OCI-LY7 (cell line): ENCODE measurements around the gene LRRC8D. TPM values are rescaled to one million over a fixed set of nuclear protein-coding genes. Genes with fewer than 3 reads are reported as not detected.

Experiments
- BruUV-seq: library from RNA; stranded (reverse); fragments of 400-500 nt; replicated peaks from 2 replicates; lab custom pipeline; 2021; lab: Mats Ljungman, UMichigan
- CTCF ChIA-PET: fragments of 300-600 bp; sonication (Branson Sonifier 250); formaldehyde crosslinking; loops from one replicate; lab custom pipeline; 2022; ENCODE audit warnings: antibody characterized with exemption; ENCODE audit not compliant: unreplicated experiment; lab: Charles Lee
- POLR2A ChIA-PET: fragments of 300-600 bp; sonication (Branson Sonifier 250); formaldehyde crosslinking; loops from one replicate; lab custom pipeline; 2022; ENCODE audit warnings: antibody characterized with exemption; lab: Charles Lee
- DNase-seq: peaks from one replicate; pipeline ENCODE4 v3.0.0-alpha.2; 2015; ENCODE audit warnings: low spot score
- H2AFZ ChIP-seq: fragments of 200-600 bp; sonication (generic), shearing (Covaris generic); 2 replicates; pipeline ENCODE4 v1.6.1; 2014; ENCODE audit warnings: mild to moderate bottlenecking, antibody characterized with exemption, low read length, moderate library complexity
- H3K27ac ChIP-seq: fragments of 200-600 bp; sonication (generic); 2 replicates; pipeline ENCODE4 v1.5.1; 2014; ENCODE audit warnings: mixed run types, low read depth, mild to moderate bottlenecking, moderate library complexity, low read length, inconsistent platforms; ENCODE audit not compliant: poor library complexity, severe bottlenecking
- H3K36me3 ChIP-seq: fragments of 200-600 bp; sonication (generic); 2 replicates; pipeline ENCODE4 v1.6.1; 2014; ENCODE audit warnings: mild to moderate bottlenecking, antibody characterized with exemption, low read length, moderate library complexity, mixed read lengths; ENCODE audit not compliant: insufficient read depth
- H3K4me1 ChIP-seq: fragments of 200-600 bp; sonication (generic); 2 replicates; pipeline ENCODE4 v1.5.1; 2014; ENCODE audit warnings: mild to moderate bottlenecking, low read length; ENCODE audit not compliant: insufficient read depth, poor library complexity, severe bottlenecking
- H3K4me2 ChIP-seq: fragments of 200-600 bp; sonication (generic); 2 replicates; pipeline ENCODE4 v1.6.1; 2014; ENCODE audit warnings: mild to moderate bottlenecking, low read length
- H3K4me3 ChIP-seq: fragments of 200-600 bp; sonication (generic); 2 replicates; pipeline ENCODE4 v1.5.1; 2014; ENCODE audit warnings: mild to moderate bottlenecking, low read depth, low read length; ENCODE audit not compliant: poor library complexity, severe bottlenecking
- H3K79me2 ChIP-seq: fragments of 200-600 bp; sonication (generic); 2 replicates; pipeline ENCODE4 v1.6.1; 2016; ENCODE audit warnings: low read depth, mild to moderate bottlenecking, low read length, moderate library complexity, mixed read lengths; ENCODE audit not compliant: insufficient read depth
- H3K9me2 ChIP-seq: fragments of 200-600 bp; sonication (generic); 2 replicates; pipeline ENCODE4 v1.6.1; 2016; ENCODE audit warnings: mild to moderate bottlenecking, low read length, mixed read lengths; ENCODE audit not compliant: insufficient read depth
- H3K9me3 ChIP-seq: fragments of 200-600 bp; sonication (generic); 2 replicates; pipeline ENCODE4 v1.6.1; 2014; ENCODE audit warnings: mild to moderate bottlenecking, mixed run types, low read length, mixed read lengths
- H4K20me1 ChIP-seq: fragments of 200-600 bp; sonication (generic); 2 replicates; pipeline ENCODE4 v1.6.1; 2014; ENCODE audit warnings: mild to moderate bottlenecking, antibody characterized with exemption, low read length, moderate library complexity, mixed read lengths; ENCODE audit not compliant: insufficient read depth
- EZH2phosphoT487 ChIP-seq: fragments of 200-600 bp; sonication (generic); IDR thresholded peaks from 2 replicates; pipeline ENCODE4 v1.6.1; 2018; ENCODE audit warnings: low read depth, borderline replicate concordance, mild to moderate bottlenecking, mixed run types, antibody characterized with exemption, low read length, moderate library complexity, mixed read lengths
- intact Hi-C: fragments of 100-400 bp; cut with micrococcal nuclease; formaldehyde crosslinking; loops from one replicate; pipeline ENCODE4 v1.10.0; 2022; ENCODE audit not compliant: unreplicated experiment
- total RNA-seq, 2 experiments: library from RNA; depleted of rRNA in 1 of 2; stranded (reverse); fragments of >200 nt in 1 of 2; shearing (Covaris generic) in 1 of 2; gene quantifications; 2 replicates each; pipeline ENCODE4 v1.2.3, GENCODE V29; 2014 to 2022
- TF ChIP-seq, protein P1 (sequence below): fragments of 200-600 bp; sonication (generic); conservative IDR thresholded peaks from 2 replicates; pipeline ENCODE4 v1.5.1; 2014; ENCODE audit warnings: mild to moderate bottlenecking, antibody characterized with exemption, low read length, moderate library complexity, mixed read lengths

The LRRC8D gene
- total RNA-seq, 2 experiments from 2014 or later: 23.8 to 37.1 TPM

DNA sequence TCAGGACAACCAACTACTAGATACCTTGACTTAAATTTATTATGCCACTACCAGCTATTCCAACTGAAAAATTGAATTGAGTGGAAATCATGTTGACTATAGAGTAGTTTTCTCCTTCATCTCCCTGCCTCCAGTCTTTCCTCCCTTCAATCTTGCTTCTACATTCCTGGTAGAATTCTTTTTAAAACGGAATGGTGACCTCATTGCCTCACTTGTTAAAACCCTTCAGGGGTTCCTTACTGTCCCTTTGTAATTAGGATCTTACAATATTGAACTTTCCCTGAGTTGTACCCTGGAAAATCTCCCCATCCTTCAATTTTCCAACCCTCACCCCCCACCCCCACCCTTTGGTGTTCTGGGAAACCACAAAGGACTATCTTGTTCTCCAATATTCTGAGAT lies 91.2 kb downstream of the LRRC8D start:
- no peak for DNase-seq
- H3K9me2 ChIP-seq: no peaks in the 10 kb centered on the region
- intact Hi-C loops: no loop called here
- TF ChIP-seq EZH2phosphoT487: no peak
- TF ChIP-seq, protein P1, sequence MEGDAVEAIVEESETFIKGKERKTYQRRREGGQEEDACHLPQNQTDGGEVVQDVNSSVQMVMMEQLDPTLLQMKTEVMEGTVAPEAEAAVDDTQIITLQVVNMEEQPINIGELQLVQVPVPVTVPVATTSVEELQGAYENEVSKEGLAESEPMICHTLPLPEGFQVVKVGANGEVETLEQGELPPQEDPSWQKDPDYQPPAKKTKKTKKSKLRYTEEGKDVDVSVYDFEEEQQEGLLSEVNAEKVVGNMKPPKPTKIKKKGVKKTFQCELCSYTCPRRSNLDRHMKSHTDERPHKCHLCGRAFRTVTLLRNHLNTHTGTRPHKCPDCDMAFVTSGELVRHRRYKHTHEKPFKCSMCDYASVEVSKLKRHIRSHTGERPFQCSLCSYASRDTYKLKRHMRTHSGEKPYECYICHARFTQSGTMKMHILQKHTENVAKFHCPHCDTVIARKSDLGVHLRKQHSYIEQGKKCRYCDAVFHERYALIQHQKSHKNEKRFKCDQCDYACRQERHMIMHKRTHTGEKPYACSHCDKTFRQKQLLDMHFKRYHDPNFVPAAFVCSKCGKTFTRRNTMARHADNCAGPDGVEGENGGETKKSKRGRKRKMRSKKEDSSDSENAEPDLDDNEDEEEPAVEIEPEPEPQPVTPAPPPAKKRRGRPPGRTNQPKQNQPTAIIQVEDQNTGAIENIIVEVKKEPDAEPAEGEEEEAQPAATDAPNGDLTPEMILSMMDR: no peak
- peaks cover 27% of the 10 kb centered on the region for H3K4me1 ChIP-seq
- H3K9me3 ChIP-seq: no peaks in the 10 kb centered on the region
- H3K4me2 ChIP-seq: no peak overlapping the region
- no peak overlapping the region for H2AFZ ChIP-seq
- no peak overlapping the region for H3K27ac ChIP-seq
- no peak overlapping the region for H3K4me3 ChIP-seq
- no TSS peak for BruUV-seq
- H4K20me1 ChIP-seq: 0 out of 2 replicates have a peak, but pooled peaks cover 6% of the 10 kb centered on the region
- CTCF ChIA-PET: no interaction called here
- H3K36me3 ChIP-seq: peaks cover 6% of the 10 kb centered on the region; the same call in 1 of the 2 replicates
- POLR2A ChIA-PET: no interaction called here
- peaks cover 7% of the 10 kb centered on the region; the same call in 1 of the 2 replicates for H3K79me2 ChIP-seq

DNA sequence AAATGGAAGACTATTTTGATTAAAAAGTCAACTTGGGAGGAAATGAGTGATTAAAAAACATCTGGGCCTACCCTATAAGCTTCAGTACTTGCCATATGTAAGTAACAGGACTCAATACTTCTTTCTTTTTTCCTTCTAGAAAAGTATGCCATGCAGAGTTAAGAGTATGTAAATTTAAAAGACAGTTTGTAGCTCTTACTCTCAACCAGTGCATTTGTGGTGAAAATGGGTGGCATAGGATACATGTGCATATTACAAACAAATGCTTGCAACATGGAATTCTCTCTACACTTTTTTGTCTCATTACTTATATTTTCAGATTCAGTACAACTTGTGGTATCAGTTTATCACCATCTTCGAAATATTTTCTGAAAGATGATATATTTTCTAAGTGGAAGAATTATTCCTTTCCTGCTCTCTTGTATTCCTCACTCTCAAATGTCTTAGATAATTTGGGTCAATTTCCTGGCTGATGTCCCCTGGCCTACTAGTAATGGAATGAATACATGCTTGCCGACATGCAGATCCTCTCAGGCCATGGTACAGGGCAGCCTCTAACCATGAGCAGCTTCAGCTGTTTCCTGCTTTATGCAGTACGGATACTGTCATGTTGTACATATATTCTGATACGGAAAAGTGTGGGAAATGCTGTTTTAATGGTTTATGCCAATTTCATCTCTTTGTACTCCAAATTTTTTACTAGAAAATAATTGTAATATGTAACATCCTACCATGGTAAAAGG lies 92.7 kb downstream of the LRRC8D start:
- Histone ChIP-seq H3K27ac (no peak overlapping the region), H3K4me1 (peaks cover 13% of the 10 kb centered on the region), H2AFZ (no peak overlapping the region), H3K9me3 (no peaks in the 10 kb centered on the region), H4K20me1 (no peaks in the 10 kb centered on the region), H3K4me3 (no peak overlapping the region), H3K9me2 (no peaks in the 10 kb centered on the region), H3K79me2 (peaks cover 7% of the 10 kb centered on the region; the same call in 1 of the 2 replicates), H3K36me3 (peaks cover under 1% of the 10 kb centered on the region; the same call in 1 of the 2 replicates), H3K4me2 (no peak overlapping the region)
- no peak for DNase-seq
- ChIA-PET POLR2A (no interaction called here), CTCF (no interaction called here)
- TF ChIP-seq, protein P1: no peak
- no peak for TF ChIP-seq EZH2phosphoT487
- no TSS peak for BruUV-seq
- intact Hi-C loops: no loop called here

DNA sequence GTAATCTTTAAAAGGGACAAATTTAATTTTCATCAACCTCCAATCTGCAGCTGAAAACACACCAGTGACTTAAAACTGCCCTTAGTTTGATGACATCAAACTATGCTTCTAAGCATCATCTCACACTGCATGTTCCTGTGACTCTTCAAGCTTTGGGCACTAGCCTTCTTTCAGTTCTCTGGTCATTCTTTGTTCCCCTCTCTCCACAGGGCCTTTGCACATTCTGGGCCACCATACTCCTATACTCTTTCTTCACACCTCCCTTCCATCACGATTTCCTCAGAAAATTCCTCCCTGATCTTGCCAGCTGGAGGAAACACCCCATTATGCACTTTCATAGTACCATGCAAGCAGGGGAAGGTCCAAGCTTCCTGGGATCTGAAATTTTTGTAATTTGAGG lies 96.5 kb downstream of the LRRC8D start:
- Histone ChIP-seq H3K4me1 (peaks cover 7% of the 10 kb centered on the region), H3K4me2 (no peak overlapping the region), H2AFZ (no peak overlapping the region), H3K9me2 (no peaks in the 10 kb centered on the region), H3K27ac (no peak overlapping the region), H3K79me2 (no peaks in the 10 kb centered on the region), H3K4me3 (no peak overlapping the region), H3K9me3 (peaks cover 1% of the 10 kb centered on the region; the same call in 1 of the 2 replicates), H4K20me1 (no peaks in the 10 kb centered on the region), H3K36me3 (peaks cover 5% of the 10 kb centered on the region)
- intact Hi-C loops: no loop called here
- ChIA-PET CTCF (no interaction called here), POLR2A (interaction anchor here (0.6 to 1.2 kb wide), 4 partner anchors 15 to 665 kb away, joined by 3 read pairs; no protein-coding TSS in a partner anchor)
- DNase-seq: no peak
- TF ChIP-seq, protein P1: no peak
- TF ChIP-seq EZH2phosphoT487: no peak
- BruUV-seq: no TSS peak
